ENCODE measurements around the gene ARFIP2. TPM values are rescaled to one million over a fixed set of nuclear protein-coding genes. Genes with fewer than 3 reads are reported as not detected.

Gene ARFIP2
- total and polyA plus RNA-seq, 10 of the 15 experiments (the other 5 are each of a cell fraction or from before 2014, with no cell fraction given): 11.7 to 59.8 (median 48.0) TPM

GRCh38 chr11:6455070-6455469 lies 26.1 kb downstream of the ARFIP2 start (continued):
- TF ChIP-seq NFYB (IDR thresholded peaks at IDR 0.05; ENCODE audit: insufficient read depth, low read depth, low read length): no peak
- no peak for TF ChIP-seq IRF5 (IDR thresholded peaks at IDR 0.05; ENCODE audit: borderline replicate concordance)
- no peak for TF ChIP-seq REST (IDR thresholded peaks at IDR 0.05; ENCODE audit: low read depth, low read length)
- no peak for TF ChIP-seq SPI1 (IDR thresholded peaks at IDR 0.05; ENCODE audit: borderline replicate concordance, insufficient read depth, low read depth, low read length)

- no peaks in the 10 kb centered on the region; a peak in 1 of 4 replicates for H3K36me3 ChIP-seq (ENCODE audit: control insufficient read depth in 2 of 2, insufficient read depth in 2 of 2, low read length in 1 of 2)
- H3K4me1 ChIP-seq (ENCODE audit: control insufficient read depth, insufficient read depth, low read length): no peaks in the 10 kb centered on the region
- SMC1A ChIA-PET (ENCODE audit: uncharacterized antibody, unreplicated experiment): interaction anchor here (0.9 to 2.0 kb wide), 4 partner anchors 9 to 74 kb away, joined by 3 to 6 read pairs (median 4); no protein-coding TSS in a partner anchor
- FAIRE-seq: no peak
- H3K9me3 ChIP-seq (replicated peaks; ENCODE audit: control insufficient read depth, insufficient read depth, low read length): no peaks in the 10 kb centered on the region
- DNase-seq (ENCODE audit: low read depth, low spot score): no peak
- no peaks in the 10 kb centered on the region for H3K27me3 ChIP-seq (replicated peaks in 1 of 2; ENCODE audit: control insufficient read depth in 2 of 2, insufficient read depth in 2 of 2, low read length in 1 of 2)
- no peaks in the 10 kb centered on the region for H3K79me2 ChIP-seq (ENCODE audit: control insufficient read depth, insufficient read depth, low read length)
- no peak overlapping the region for H3K4me3 ChIP-seq
- BruUV-seq (replicated peaks): no TSS peak
- H2AFZ ChIP-seq (ENCODE audit: control insufficient read depth, low read depth, low read length): no peak overlapping the region
- no peak overlapping the region for H3K9ac ChIP-seq (ENCODE audit: control insufficient read depth, insufficient read depth, low read length)
- H3K4me2 ChIP-seq (ENCODE audit: control insufficient read depth, insufficient read depth): no peak overlapping the region
- WGBS (ENCODE audit: insufficient coverage, insufficient replicate concordance, low lambda C conversion rate, missing lambda C conversion rate): 100% methylated on average over 2 of the region's 2 CpGs
- H4K20me1 ChIP-seq (ENCODE audit: control insufficient read depth, insufficient read depth): no peaks in the 10 kb centered on the region
- intact Hi-C loops (cut with micrococcal nuclease; ENCODE audit: unreplicated experiment) (no loop called here), in situ Hi-C loops (cut with MboI) (no loop called here)
- POLR2A ChIA-PET: no interaction called here
- RAD21 ChIA-PET (ENCODE audit: unreplicated experiment): interaction anchor here (1.0 to 1.4 kb wide), 2 partner anchors 9 to 51 kb away, joined by 3 to 8 read pairs; no protein-coding TSS in a partner anchor
- CTCF ChIA-PET: interaction anchor here (0.7 to 17.4 kb wide), 7 partner anchors 9 to 253 kb away, joined by 3 to 560 read pairs (median 4); no protein-coding TSS in a partner anchor
- ATAC-seq: no peak
- H3K27ac ChIP-seq (ENCODE audit: control insufficient read depth, insufficient read depth): no peak overlapping the region
- no peak for TF ChIP-seq TCF3 (IDR thresholded peaks at IDR 0.05; ENCODE audit: borderline replicate concordance, insufficient read depth, low read depth, low read length)
- TF ChIP-seq SKIL (IDR thresholded peaks at IDR 0.05; ENCODE audit: low read depth, poor library complexity, severe bottlenecking): no peak
- TF ChIP-seq PAX8 (IDR thresholded peaks at IDR 0.05): no peak
- TF ChIP-seq ZNF622 (IDR thresholded peaks at IDR 0.05): no peak
- TF ChIP-seq E2F8 (IDR thresholded peaks at IDR 0.05; ENCODE audit: low read depth, partially characterized antibody): no peak
- no peak for TF ChIP-seq ZBED1 (IDR thresholded peaks at IDR 0.05; ENCODE audit: borderline replicate concordance)
Measured at GRCh38 chr11:6453152-6453551, 28.0 kb downstream of the ARFIP2 start.

Measured in GM12878 (cell line).